Activated gamma-delta T cell (primary cell): ENCODE data around the gene RFTN1.

Source experiments
- DNase-seq: peaks from one replicate; lab custom pipeline; 2025; lab: John Stamatoyannopoulos, UW

RFTN1 gene

GRCh38 chr3:16377847-16378302, 135.6 kb downstream of the RFTN1 start:
- DNase-seq = no peak

GRCh38 chr3:16377196-16377595, 136.3 kb downstream of the RFTN1 start:
- DNase-seq = no peak

- DNase-seq = no peak
Observed at GRCh38 chr3:16375891-16376290, 137.6 kb downstream of the RFTN1 start.

- no peak for DNase-seq
Observed at GRCh38 chr3:16374935-16375245, 138.6 kb downstream of the RFTN1 start.

GRCh38 chr3:16374047-16374934, 139.2 kb downstream of the RFTN1 start:
- no peak for DNase-seq

- DNase-seq = no peak
Observed at GRCh38 chr3:16373341-16373946, 140.1 kb downstream of the RFTN1 start.

- DNase-seq = no peak
Observed at GRCh38 chr3:16372362-16373292, 140.9 kb downstream of the RFTN1 start.

- no peak for DNase-seq
Observed at GRCh38 chr3:16370872-16371740, 142.4 kb downstream of the RFTN1 start.

GRCh38 chr3:16370503-16370871, 143.0 kb downstream of the RFTN1 start:
- no peak for DNase-seq

- no peak for DNase-seq
Observed at GRCh38 chr3:16369885-16370284, 143.6 kb downstream of the RFTN1 start.

- DNase-seq = no peak
Observed at GRCh38 chr3:16369276-16369675, 144.2 kb downstream of the RFTN1 start.

GRCh38 chr3:16366581-16366980, 146.9 kb downstream of the RFTN1 start:
- no peak for DNase-seq

GRCh38 chr3:16365491-16366128, 147.9 kb downstream of the RFTN1 start:
- DNase-seq = no peak

- no peak for DNase-seq
Observed at GRCh38 chr3:16364963-16365362, 148.5 kb downstream of the RFTN1 start.

- no peak for DNase-seq
Observed at GRCh38 chr3:16364323-16364722, 149.2 kb downstream of the RFTN1 start.

- no peak for DNase-seq
Observed at GRCh38 chr3:16363636-16364035, 149.9 kb downstream of the RFTN1 start.

GRCh38 chr3:16362770-16363169, 150.7 kb downstream of the RFTN1 start:
- no peak for DNase-seq

- no peak for DNase-seq
Observed at GRCh38 chr3:16361087-16361486, 152.4 kb downstream of the RFTN1 start.

GRCh38 chr3:16359331-16359730, 154.2 kb downstream of the RFTN1 start:
- no peak for DNase-seq

- no peak for DNase-seq
Observed at GRCh38 chr3:16358336-16358735, 155.2 kb downstream of the RFTN1 start.
